ENCODE measurements around the gene GNAO1.

DNA sequence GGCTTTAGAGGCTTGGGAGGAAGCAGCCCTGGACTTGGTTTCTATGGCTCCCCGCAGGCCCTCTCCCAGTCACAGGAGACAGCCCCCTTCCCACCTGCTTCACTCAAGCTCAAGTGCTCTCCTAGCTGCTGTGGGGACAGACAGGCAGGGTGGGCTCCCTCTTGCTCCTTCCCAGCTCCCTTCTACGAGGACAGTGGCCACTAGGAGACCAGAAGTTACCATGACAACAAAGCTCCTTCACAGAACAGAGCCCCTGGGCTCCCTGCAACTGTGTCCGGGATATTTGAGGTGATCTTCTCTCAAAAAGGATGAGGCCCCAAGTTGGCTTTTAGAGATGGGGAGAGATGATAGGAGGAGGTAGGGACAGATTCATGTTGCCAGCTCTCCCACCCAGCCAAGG, 117.7 kb downstream of the GNAO1 start:
- TF ChIP-seq, protein P1, sequence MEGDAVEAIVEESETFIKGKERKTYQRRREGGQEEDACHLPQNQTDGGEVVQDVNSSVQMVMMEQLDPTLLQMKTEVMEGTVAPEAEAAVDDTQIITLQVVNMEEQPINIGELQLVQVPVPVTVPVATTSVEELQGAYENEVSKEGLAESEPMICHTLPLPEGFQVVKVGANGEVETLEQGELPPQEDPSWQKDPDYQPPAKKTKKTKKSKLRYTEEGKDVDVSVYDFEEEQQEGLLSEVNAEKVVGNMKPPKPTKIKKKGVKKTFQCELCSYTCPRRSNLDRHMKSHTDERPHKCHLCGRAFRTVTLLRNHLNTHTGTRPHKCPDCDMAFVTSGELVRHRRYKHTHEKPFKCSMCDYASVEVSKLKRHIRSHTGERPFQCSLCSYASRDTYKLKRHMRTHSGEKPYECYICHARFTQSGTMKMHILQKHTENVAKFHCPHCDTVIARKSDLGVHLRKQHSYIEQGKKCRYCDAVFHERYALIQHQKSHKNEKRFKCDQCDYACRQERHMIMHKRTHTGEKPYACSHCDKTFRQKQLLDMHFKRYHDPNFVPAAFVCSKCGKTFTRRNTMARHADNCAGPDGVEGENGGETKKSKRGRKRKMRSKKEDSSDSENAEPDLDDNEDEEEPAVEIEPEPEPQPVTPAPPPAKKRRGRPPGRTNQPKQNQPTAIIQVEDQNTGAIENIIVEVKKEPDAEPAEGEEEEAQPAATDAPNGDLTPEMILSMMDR (IDR thresholded peaks at IDR 0.05) = no peak
- no peak for TF ChIP-seq EZH2 (IDR thresholded peaks at IDR 0.05)

All from neural progenitor cell (in vitro differentiated cells).